Keratinocyte (primary cell): ENCODE measurements around the gene ABHD2. TPM values are rescaled to one million over a fixed set of nuclear protein-coding genes. Genes with fewer than 3 reads are reported as not detected.

Experiments used
- DNase-seq: peaks from one replicate; pipeline ENCODE4 v3.0.0-alpha.2; 2011; ENCODE audit warnings: low read depth, missing footprints, low spot score
- FAIRE-seq: peaks from 2 replicates; lab custom pipeline; 2011; peaks lifted over from hg19 to GRCh38; lab: Jason Lieb, UNC
- H2AFZ ChIP-seq: 2 replicates; pipeline ENCODE4 v1.6.0; 2012; ENCODE audit warnings: low read length, control low read depth, inconsistent platforms; ENCODE audit not compliant: control insufficient read depth
- H3K27ac ChIP-seq: 2 replicates; pipeline ENCODE4 v1.5.1; 2011; ENCODE audit warnings: low read length; ENCODE audit not compliant: control insufficient read depth, insufficient read depth
- H3K27me3 ChIP-seq: 3 replicates; pipeline ENCODE4 v1.6.0; 2011; ENCODE audit warnings: low read length; ENCODE audit not compliant: control insufficient read depth, insufficient read depth; ENCODE audit errors: extremely low read depth
- H3K36me3 ChIP-seq, 2 experiments: 2 replicates in 1 of 2; 3 replicates in 1 of 2; pipeline ENCODE4 v1.5.1; 2011; ENCODE audit warnings: low read length in 2 of 2, mild to moderate bottlenecking in 1 of 2; ENCODE audit not compliant: control insufficient read depth in 2 of 2, insufficient read depth in 2 of 2; ENCODE audit errors: extremely low read depth in 1 of 2
- H3K4me1 ChIP-seq: 3 replicates; pipeline ENCODE4 v1.5.1; 2011; ENCODE audit warnings: low read length; ENCODE audit not compliant: control insufficient read depth, insufficient read depth; ENCODE audit errors: extremely low read depth
- H3K4me2 ChIP-seq: 3 replicates; pipeline ENCODE4 v1.6.0; 2011; ENCODE audit warnings: low read depth, low read length; ENCODE audit not compliant: control insufficient read depth, insufficient read depth; ENCODE audit errors: extremely low read depth
- H3K4me3 ChIP-seq, 3 experiments: fragments of 200-600 bp in 1 of 3; sonication (generic) in 1 of 3; 2 replicates in 2 of 3; 3 replicates in 1 of 3; pipeline ENCODE4 v1.5.1; 2011 to 2016; ENCODE audit warnings: low read length in 3 of 3, mild to moderate bottlenecking in 3 of 3, control low read depth in 2 of 3, inconsistent platforms in 1 of 3, low read depth in 1 of 3, mixed read lengths in 1 of 3, mixed run types in 1 of 3, moderate library complexity in 1 of 3; ENCODE audit not compliant: control insufficient read depth in 2 of 3, insufficient read depth in 2 of 3; ENCODE audit errors: extremely low read depth in 1 of 3
- H3K79me2 ChIP-seq: 2 replicates; pipeline ENCODE4 v1.6.0; 2012; ENCODE audit warnings: low read length; ENCODE audit not compliant: control insufficient read depth, insufficient read depth
- H3K9ac ChIP-seq: 3 replicates; pipeline ENCODE4 v1.6.0; 2011; ENCODE audit warnings: low read length; ENCODE audit not compliant: control insufficient read depth, insufficient read depth; ENCODE audit errors: extremely low read depth
- H3K9me1 ChIP-seq: 3 replicates; pipeline ENCODE4 v1.6.0; 2011; ENCODE audit warnings: low read length; ENCODE audit not compliant: control insufficient read depth, insufficient read depth; ENCODE audit errors: extremely low read depth
- H3K9me3 ChIP-seq: 2 replicates; pipeline ENCODE4 v1.5.1; 2012; ENCODE audit warnings: low read depth, low read length; ENCODE audit not compliant: control insufficient read depth
- H4K20me1 ChIP-seq: 3 replicates; pipeline ENCODE4 v1.6.0; 2011; ENCODE audit warnings: low read length; ENCODE audit not compliant: control insufficient read depth, insufficient read depth; ENCODE audit errors: extremely low read depth
- EZH2 ChIP-seq: IDR thresholded peaks from one replicate; pipeline ENCODE4 v1.6.1; 2012; ENCODE audit warnings: inconsistent platforms, mild to moderate bottlenecking, low read length, moderate library complexity
- dilution Hi-C: fragments of 300-500 bp; cut with MboI; formaldehyde crosslinking; loops from one replicate; pipeline ENCODE4 v1.7.0; 2020; ENCODE audit warnings: low sequenced_read_pairs; ENCODE audit not compliant: extremely low pct_ligation_motif_present
- polyA plus RNA-seq, 5 experiments: library from polyadenylated mRNA; depleted of rRNA in 3 of 5; stranded (reverse) in 3 of 5; stranded (forward) in 1 of 5; unstranded in 1 of 5; fragments of >200 nt; gene quantifications; 1 replicate in 1 of 5; 2 replicates in 3 of 5; 3 replicates in 1 of 5; pipeline versions ENCODE4 v1.2.1 to v1.2.3, GENCODE V29; 2011 to 2012; ENCODE audit warnings: missing spikeins in 2 of 5, low read depth in 1 of 5, low replicate concordance in 1 of 5
- TF ChIP-seq, protein P1 (sequence below), 3 experiments: IDR thresholded peaks in 1 of 3; conservative IDR thresholded peaks in 1 of 3; optimal IDR thresholded peaks in 1 of 3; 2 replicates in 2 of 3; 3 replicates in 1 of 3; pipeline versions ENCODE3 to v1.5.1; 2011; ENCODE audit warnings: low read length in 3 of 3, mild to moderate bottlenecking in 3 of 3, moderate library complexity in 2 of 3, control low read depth in 1 of 3, inconsistent platforms in 1 of 3; ENCODE audit not compliant: insufficient read depth in 2 of 3; ENCODE audit errors: extremely low read depth in 1 of 3

ABHD2 gene
- polyA plus RNA-seq, 1 donor (not counting 4 experiments of a cell fraction or from before 2014, with no cell fraction given) = 22.8 TPM

DNA sequence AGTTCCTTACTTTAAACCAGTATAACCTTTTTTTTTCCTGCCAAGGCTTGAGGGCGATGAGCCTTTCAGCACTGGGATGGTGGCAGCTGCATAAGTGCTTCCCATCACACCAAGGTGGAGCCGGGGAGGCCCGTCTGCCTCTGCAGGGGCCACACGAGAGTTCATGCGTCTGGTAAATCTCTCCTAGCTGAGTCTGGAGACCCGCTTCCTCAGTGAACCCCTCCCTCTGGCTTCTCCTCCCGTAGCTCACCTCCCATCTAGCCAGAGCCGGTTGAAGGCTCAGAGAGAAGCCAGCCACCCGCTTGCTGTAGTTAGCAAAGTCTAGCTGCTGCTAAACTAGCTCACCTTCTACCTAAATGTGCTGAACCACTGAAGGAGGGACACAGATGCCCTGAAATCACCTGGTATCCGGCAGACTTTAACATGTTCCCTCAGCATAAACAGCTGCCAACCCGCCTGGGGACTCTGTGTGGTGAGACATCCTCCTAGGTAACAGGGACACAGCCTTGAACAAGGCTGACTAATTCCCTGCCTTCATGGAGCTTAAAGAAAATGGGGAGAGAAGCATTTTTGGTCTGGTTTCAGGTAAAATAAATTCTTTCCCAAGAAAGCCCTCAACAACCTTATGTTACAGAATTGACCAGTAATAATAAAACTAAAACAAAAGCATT lies 90.2 kb downstream of the ABHD2 start:
- FAIRE-seq = no peak
- Histone ChIP-seq H3K4me2 (no peak overlapping the region), H3K36me3 (peaks cover 7 to 19% of the 10 kb centered on the region in 2 experiments), H3K9me3 (no peaks in the 10 kb centered on the region), H3K27me3 (no peaks in the 10 kb centered on the region), H4K20me1 (no peaks in the 10 kb centered on the region), H3K9ac (no peak overlapping the region), H3K27ac (no peak overlapping the region), H3K9me1 (no peaks in the 10 kb centered on the region), H3K79me2 (no peaks in the 10 kb centered on the region), H3K4me3 (no peak overlapping the region), H3K4me1 (no peaks in the 10 kb centered on the region), H2AFZ (no peak overlapping the region)
- TF ChIP-seq EZH2 = no peak
- TF ChIP-seq, protein P1, sequence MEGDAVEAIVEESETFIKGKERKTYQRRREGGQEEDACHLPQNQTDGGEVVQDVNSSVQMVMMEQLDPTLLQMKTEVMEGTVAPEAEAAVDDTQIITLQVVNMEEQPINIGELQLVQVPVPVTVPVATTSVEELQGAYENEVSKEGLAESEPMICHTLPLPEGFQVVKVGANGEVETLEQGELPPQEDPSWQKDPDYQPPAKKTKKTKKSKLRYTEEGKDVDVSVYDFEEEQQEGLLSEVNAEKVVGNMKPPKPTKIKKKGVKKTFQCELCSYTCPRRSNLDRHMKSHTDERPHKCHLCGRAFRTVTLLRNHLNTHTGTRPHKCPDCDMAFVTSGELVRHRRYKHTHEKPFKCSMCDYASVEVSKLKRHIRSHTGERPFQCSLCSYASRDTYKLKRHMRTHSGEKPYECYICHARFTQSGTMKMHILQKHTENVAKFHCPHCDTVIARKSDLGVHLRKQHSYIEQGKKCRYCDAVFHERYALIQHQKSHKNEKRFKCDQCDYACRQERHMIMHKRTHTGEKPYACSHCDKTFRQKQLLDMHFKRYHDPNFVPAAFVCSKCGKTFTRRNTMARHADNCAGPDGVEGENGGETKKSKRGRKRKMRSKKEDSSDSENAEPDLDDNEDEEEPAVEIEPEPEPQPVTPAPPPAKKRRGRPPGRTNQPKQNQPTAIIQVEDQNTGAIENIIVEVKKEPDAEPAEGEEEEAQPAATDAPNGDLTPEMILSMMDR (optimal IDR thresholded peaks at IDR 0.05 in 1 of 3, IDR thresholded peaks at IDR 0.05 in 1 of 3, conservative IDR thresholded peaks at IDR 0.05 in 1 of 3; ENCODE audit: extremely low read depth in 1 of 3, insufficient read depth in 2 of 3, low read length in 3 of 3) = no peak
- dilution Hi-C loops = no loop called here
- DNase-seq = no peak

DNA sequence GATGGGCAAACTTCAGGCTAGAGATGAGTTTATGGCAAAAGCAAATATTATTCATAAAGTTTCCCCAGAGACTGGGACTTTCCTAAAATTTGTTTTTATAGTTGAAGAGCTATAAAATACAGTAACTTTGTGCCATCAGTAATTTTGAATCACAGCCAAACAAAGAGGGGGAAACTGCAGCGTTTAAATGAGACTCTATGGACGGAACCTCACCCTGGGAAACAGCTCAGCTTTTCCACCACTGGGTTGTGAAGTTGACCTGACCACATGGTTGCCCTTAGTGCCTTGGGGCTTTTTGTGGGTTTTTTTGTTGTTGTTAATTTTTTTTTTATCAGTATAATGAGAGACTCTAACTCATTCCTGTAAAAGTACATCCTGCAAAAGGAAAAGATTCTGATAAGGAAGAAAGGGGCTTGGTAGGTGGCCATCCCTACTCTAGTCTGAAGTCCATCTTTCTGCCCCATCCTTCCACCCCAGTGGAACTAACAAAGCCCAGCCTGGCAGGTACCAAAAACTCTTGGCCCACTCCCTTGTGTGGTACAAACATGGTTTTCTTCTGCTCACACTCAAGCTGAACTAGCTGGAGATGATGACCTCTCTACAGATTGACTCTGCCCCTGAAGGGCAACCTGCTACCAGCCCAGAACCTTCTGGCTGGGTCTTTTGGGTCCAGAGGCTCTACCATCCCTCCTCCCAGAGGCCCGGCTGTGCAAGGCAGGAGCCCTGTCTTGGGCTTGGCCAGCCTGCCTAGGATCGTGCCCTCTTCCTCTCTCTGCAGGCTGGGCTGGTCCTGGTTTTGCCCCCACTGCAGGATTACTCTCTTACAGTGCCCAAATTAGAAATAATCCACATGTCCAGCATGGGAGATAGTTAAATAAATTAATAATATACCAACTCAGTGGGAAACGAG lies 92.0 kb downstream of the ABHD2 start:
- no peaks in the 10 kb centered on the region for H4K20me1 ChIP-seq
- no peak overlapping the region for H3K9ac ChIP-seq
- H2AFZ ChIP-seq = no peak overlapping the region
- H3K27me3 ChIP-seq = no peaks in the 10 kb centered on the region
- dilution Hi-C loops = no loop called here
- no peaks in the 10 kb centered on the region for H3K9me1 ChIP-seq
- FAIRE-seq (no peak), DNase-seq (no peak)
- no peak overlapping the region for H3K4me3 ChIP-seq
- no peak overlapping the region for H3K4me2 ChIP-seq
- peaks cover 7 to 19% of the 10 kb centered on the region in 2 experiments for H3K36me3 ChIP-seq
- H3K9me3 ChIP-seq = no peaks in the 10 kb centered on the region
- no peak overlapping the region for H3K27ac ChIP-seq
- no peaks in the 10 kb centered on the region for H3K79me2 ChIP-seq
- TF ChIP-seq, protein P1 (optimal IDR thresholded peaks at IDR 0.05 in 1 of 3, IDR thresholded peaks at IDR 0.05 in 1 of 3, conservative IDR thresholded peaks at IDR 0.05 in 1 of 3; ENCODE audit: extremely low read depth in 1 of 3, insufficient read depth in 2 of 3, low read length in 3 of 3) = no peak
- no peak for TF ChIP-seq EZH2
- no peaks in the 10 kb centered on the region for H3K4me1 ChIP-seq
